NOMO-1 treated with DMSO at 0.1 percent for 48 hours (cell line): ENCODE measurements around the gene LTB.
"Not testable (repeated sequence)": the region's sequence is repeated elsewhere in the genome, so short reads cannot be mapped to it uniquely, and the experiment has no call there.

Experiments
- DNase-seq: peaks from one replicate; lab custom pipeline; 2025; ENCODE audit not compliant: unreplicated experiment; lab: John Stamatoyannopoulos, UW

The LTB gene

GRCh38 chr6:31609519-31610406 lies 27.5 kb upstream of the LTB start:
- no peak for DNase-seq

- DNase-seq, result no peak
Observed at GRCh38 chr6:31607317-31607716, 25.1 kb upstream of the LTB start.

GRCh38 chr6:31597006-31597405 lies 14.8 kb upstream of the LTB start:
- DNase-seq, result peak; percentile 75

GRCh38 chr6:31592396-31592771 lies 10.2 kb upstream of the LTB start:
- DNase-seq, result no peak

GRCh38 chr6:31590691-31591090 lies 8.5 kb upstream of the LTB start:
- not testable (repeated sequence) for DNase-seq

- no peak for DNase-seq
Observed at GRCh38 chr6:31588871-31589650, 6.8 kb upstream of the LTB start.

- DNase-seq, result no peak
Observed at GRCh38 chr6:31587791-31588777, 5.9 kb upstream of the LTB start.

GRCh38 chr6:31586599-31587281 lies 4.5 kb upstream of the LTB start:
- peak; percentile 83 for DNase-seq

- DNase-seq, result peak; percentile 82
Observed at GRCh38 chr6:31586008-31586407, 3.8 kb upstream of the LTB start, which contains the start of gene LST1. TSS of gene LST1 (plus strand) at chr6:31586277. CDS start at chr6:31587300, 1,023 bp downstream.

- peak; percentile 63 for DNase-seq
Observed at GRCh38 chr6:31585491-31585890, 3.3 kb upstream of the LTB start.

GRCh38 chr6:31581434-31582229 lies 592 bp downstream of the LTB start:
- no peak for DNase-seq

GRCh38 chr6:31580807-31581433 lies 1.3 kb downstream of the LTB start:
- peak; percentile 74 for DNase-seq

GRCh38 chr6:31580438-31580740 lies 1.8 kb downstream of the LTB start:
- no peak for DNase-seq

- no peak for DNase-seq
Observed at GRCh38 chr6:31579546-31580437, 2.4 kb downstream of the LTB start.

GRCh38 chr6:31579119-31579505 lies 3.1 kb downstream of the LTB start:
- no peak for DNase-seq

- no peak for DNase-seq
Observed at GRCh38 chr6:31578184-31579118, 3.8 kb downstream of the LTB start.

GRCh38 chr6:31577579-31577966 lies 4.7 kb downstream of the LTB start:
- DNase-seq, result no peak
